Activated T-helper 2 cell treated with anti-CD3 and anti-CD28 coated beads, Interferon-gamma antibody, Interleukin-2, Interleukin-4, amounts not matched to agents 10 μg/mL and 5 μg/mL and 100 μg/mL, durations not matched to agents 14 hours and 24 hours and 36 hours (primary cell): ENCODE measurements around the gene SLC25A13. TPM values are rescaled to one million over a fixed set of nuclear protein-coding genes. Genes with fewer than 3 reads are reported as not detected.

Experiments
- DNase-seq: peaks from one replicate; pipeline ENCODE4 v3.0.0; 2021; ENCODE audit warnings: low spot score
- H3K27ac Mint-ChIP-seq: one replicate; pipeline ENCODE4 v1.8.0; 2021; ENCODE audit warnings: mixed read lengths
- H3K27me3 Mint-ChIP-seq: one replicate; pipeline ENCODE4 v1.8.0; 2021; ENCODE audit warnings: low read depth, mixed read lengths
- H3K36me3 Mint-ChIP-seq: one replicate; pipeline ENCODE4 v1.8.0; 2021; ENCODE audit warnings: low read depth, mixed read lengths
- H3K4me1 Mint-ChIP-seq: one replicate; pipeline ENCODE4 v1.8.0; 2021; ENCODE audit warnings: low read depth, mixed read lengths
- H3K4me3 Mint-ChIP-seq: one replicate; pipeline ENCODE4 v1.8.0; 2021; ENCODE audit warnings: low read depth, mild to moderate bottlenecking, moderate library complexity, mixed read lengths
- H3K9me3 Mint-ChIP-seq: one replicate; pipeline ENCODE4 v1.8.0; 2021; ENCODE audit warnings: mixed read lengths
- intact Hi-C: fragments of 100-400 bp; cut with micrococcal nuclease; formaldehyde crosslinking; loops from one replicate; pipeline ENCODE4 v1.15.1; 2023
- total RNA-seq: library from RNA; stranded (reverse); gene quantifications from 2 replicates; pipeline ENCODE4 v1.2.3, GENCODE V29; 2022

SLC25A13 gene
- total RNA-seq, 1 donor from 2014 or later, result 28.8 TPM

- Mint-ChIP-seq H3K4me1 (peaks cover 44% of the 10 kb centered on the region), H3K36me3 (peaks cover 22% of the 10 kb centered on the region), H3K4me3 (no peak overlapping the region), H3K27me3 (no peaks in the 10 kb centered on the region), H3K27ac (peak overlapping the region; percentile 98), H3K9me3 (no peaks in the 10 kb centered on the region)
- DNase-seq, result no peak
- intact Hi-C loops, result no loop called here
These were observed 2.5 kb downstream of the SLC25A13 start for GRCh38 chr7:96319439-96319838.

- H3K9me3 Mint-ChIP-seq, result no peaks in the 10 kb centered on the region
- H3K36me3 Mint-ChIP-seq, result peaks cover 34% of the 10 kb centered on the region
- intact Hi-C loops, result no loop called here
- no peak for DNase-seq
- no peak overlapping the region for H3K4me3 Mint-ChIP-seq
- no peaks in the 10 kb centered on the region for H3K27me3 Mint-ChIP-seq
- H3K27ac Mint-ChIP-seq, result no peak overlapping the region
- peaks cover 46% of the 10 kb centered on the region for H3K4me1 Mint-ChIP-seq
These were observed 4.9 kb downstream of the SLC25A13 start for GRCh38 chr7:96316949-96317348.

- Mint-ChIP-seq H3K4me3 (no peak overlapping the region), H3K4me1 (peaks cover 44% of the 10 kb centered on the region), H3K9me3 (no peaks in the 10 kb centered on the region), H3K27ac (no peak overlapping the region), H3K36me3 (peaks cover 37% of the 10 kb centered on the region), H3K27me3 (no peaks in the 10 kb centered on the region)
- DNase-seq, result no peak
- intact Hi-C loops, result no loop called here
These were observed 6.8 kb downstream of the SLC25A13 start for GRCh38 chr7:96315125-96315512.

- no peak for DNase-seq
- Mint-ChIP-seq H3K9me3 (no peaks in the 10 kb centered on the region), H3K4me1 (peaks cover 42% of the 10 kb centered on the region), H3K27ac (no peak overlapping the region), H3K36me3 (peaks cover 41% of the 10 kb centered on the region), H3K4me3 (no peak overlapping the region), H3K27me3 (no peaks in the 10 kb centered on the region)
- intact Hi-C loops, result no loop called here
These were observed 7.3 kb downstream of the SLC25A13 start for GRCh38 chr7:96314402-96315124.

GRCh38 chr7:96313940-96314339 lies 8.0 kb downstream of the SLC25A13 start:
- Mint-ChIP-seq H3K27ac (no peak overlapping the region), H3K36me3 (peaks cover 45% of the 10 kb centered on the region), H3K4me1 (peaks cover 46% of the 10 kb centered on the region), H3K9me3 (no peaks in the 10 kb centered on the region), H3K27me3 (no peaks in the 10 kb centered on the region), H3K4me3 (no peak overlapping the region)
- no peak for DNase-seq
- intact Hi-C loops, result no loop called here

- Mint-ChIP-seq H3K4me3 (no peak overlapping the region), H3K27ac (no peak overlapping the region), H3K36me3 (peaks cover 43% of the 10 kb centered on the region), H3K27me3 (no peaks in the 10 kb centered on the region), H3K4me1 (peaks cover 47% of the 10 kb centered on the region), H3K9me3 (no peaks in the 10 kb centered on the region)
- intact Hi-C loops, result no loop called here
- DNase-seq, result no peak
These were observed 9.4 kb downstream of the SLC25A13 start for GRCh38 chr7:96312502-96312901.

GRCh38 chr7:96311967-96312366 lies 9.9 kb downstream of the SLC25A13 start:
- DNase-seq, result no peak
- Mint-ChIP-seq H3K27ac (no peak overlapping the region), H3K4me3 (no peak overlapping the region), H3K4me1 (peaks cover 45% of the 10 kb centered on the region), H3K9me3 (no peaks in the 10 kb centered on the region), H3K27me3 (no peaks in the 10 kb centered on the region), H3K36me3 (peaks cover 43% of the 10 kb centered on the region)
- intact Hi-C loops, result no loop called here

GRCh38 chr7:96310110-96310509 lies 11.8 kb downstream of the SLC25A13 start:
- H3K27ac Mint-ChIP-seq, result no peak overlapping the region
- H3K4me1 Mint-ChIP-seq, result peaks cover 57% of the 10 kb centered on the region
- no peak overlapping the region for H3K4me3 Mint-ChIP-seq
- intact Hi-C loops, result no loop called here
- no peaks in the 10 kb centered on the region for H3K27me3 Mint-ChIP-seq
- H3K36me3 Mint-ChIP-seq, result peaks cover 40% of the 10 kb centered on the region
- DNase-seq, result no peak
- H3K9me3 Mint-ChIP-seq, result no peaks in the 10 kb centered on the region

GRCh38 chr7:96308950-96309263 lies 13.0 kb downstream of the SLC25A13 start:
- H3K9me3 Mint-ChIP-seq, result no peaks in the 10 kb centered on the region
- DNase-seq, result no peak
- no peak overlapping the region for H3K4me3 Mint-ChIP-seq
- no peaks in the 10 kb centered on the region for H3K27me3 Mint-ChIP-seq
- H3K27ac Mint-ChIP-seq, result no peak overlapping the region
- intact Hi-C loops, result no loop called here
- peaks cover 58% of the 10 kb centered on the region for H3K4me1 Mint-ChIP-seq
- H3K36me3 Mint-ChIP-seq, result peaks cover 33% of the 10 kb centered on the region

GRCh38 chr7:96308253-96308949 lies 13.5 kb downstream of the SLC25A13 start:
- intact Hi-C loops, result no loop called here
- Mint-ChIP-seq H3K4me1 (peaks cover 61% of the 10 kb centered on the region), H3K27ac (no peak overlapping the region), H3K36me3 (peaks cover 35% of the 10 kb centered on the region), H3K27me3 (no peaks in the 10 kb centered on the region), H3K9me3 (no peaks in the 10 kb centered on the region), H3K4me3 (no peak overlapping the region)
- DNase-seq, result no peak

- peak overlapping the region; percentile 5 for H3K27ac Mint-ChIP-seq
- no peak overlapping the region for H3K4me3 Mint-ChIP-seq
- intact Hi-C loops, result no loop called here
- peaks cover 71% of the 10 kb centered on the region for H3K4me1 Mint-ChIP-seq
- DNase-seq, result no peak
- no peaks in the 10 kb centered on the region for H3K27me3 Mint-ChIP-seq
- H3K36me3 Mint-ChIP-seq, result peaks cover 35% of the 10 kb centered on the region
- no peaks in the 10 kb centered on the region for H3K9me3 Mint-ChIP-seq
These were observed 15.3 kb downstream of the SLC25A13 start for GRCh38 chr7:96306385-96307125.

- no peaks in the 10 kb centered on the region for H3K27me3 Mint-ChIP-seq
- no peak for DNase-seq
- no peak overlapping the region for H3K27ac Mint-ChIP-seq
- H3K4me1 Mint-ChIP-seq, result peaks cover 65% of the 10 kb centered on the region
- H3K9me3 Mint-ChIP-seq, result no peaks in the 10 kb centered on the region
- H3K36me3 Mint-ChIP-seq, result peaks cover 35% of the 10 kb centered on the region
- intact Hi-C loops, result no loop called here
- no peak overlapping the region for H3K4me3 Mint-ChIP-seq
These were observed 16.0 kb downstream of the SLC25A13 start for GRCh38 chr7:96305915-96306314.

- Mint-ChIP-seq H3K27me3 (no peaks in the 10 kb centered on the region), H3K4me3 (peak overlapping the region; percentile 49), H3K9me3 (no peaks in the 10 kb centered on the region), H3K4me1 (peaks cover 69% of the 10 kb centered on the region), H3K27ac (peak overlapping the region; percentile 92), H3K36me3 (peaks cover 34% of the 10 kb centered on the region)
- intact Hi-C loops, result loop anchor here (1.0 to 5.0 kb wide), 5 partner anchors 16 to 802 kb away; no protein-coding TSS in a partner anchor
- DNase-seq, result no peak
These were observed 17.3 kb downstream of the SLC25A13 start for GRCh38 chr7:96304573-96304972.
